Vagina (tissue), 2 donors: ENCODE results near the gene ATP5F1D. TPM values are rescaled to one million over a fixed set of nuclear protein-coding genes. Genes with fewer than 3 reads are reported as not detected.

Source experiments
- DNase-seq, 2 donors: peaks; one replicate each; pipeline ENCODE4 v3.0.0-alpha.2; 2017; ENCODE audit errors: extremely low spot score in 2 of 2
- H3K27ac ChIP-seq: fragments of 200-600 bp; sonication (generic); one replicate; pipeline ENCODE4 v1.5.1; 2019
- H3K27me3 ChIP-seq: fragments of 200-600 bp; sonication (generic); one replicate; pipeline ENCODE4 v1.5.1; 2019
- H3K36me3 ChIP-seq, 2 donors: fragments of 200-600 bp; sonication (generic); one replicate each; pipeline ENCODE4 v1.5.1; 2017 to 2019
- H3K4me1 ChIP-seq: fragments of 200-600 bp; sonication (generic); one replicate; pipeline ENCODE4 v1.5.1; 2019
- H3K4me3 ChIP-seq, 2 donors: fragments of 200-600 bp; sonication (generic); 1 replicate in 1 of 2; 2 replicates in 1 of 2; pipeline ENCODE4 v1.5.1; 2016 to 2019
- H3K9me3 ChIP-seq: fragments of 200-600 bp; sonication (generic); one replicate; pipeline ENCODE4 v1.5.1; 2019
- POLR2A ChIP-seq, 2 donors: fragments of 450-650 bp; IDR thresholded peaks; one replicate each; pipeline ENCODE4 v1.6.1; 2017; ENCODE audit warnings: antibody characterized with exemption in 2 of 2, mild to moderate bottlenecking in 2 of 2, moderate library complexity in 2 of 2
- POLR2AphosphoS5 ChIP-seq, 2 donors: sonication (generic); formaldehyde crosslinking; IDR thresholded peaks; one replicate each; pipeline ENCODE4 v1.9.0; 2017; ENCODE audit warnings: antibody characterized with exemption in 2 of 2, mild to moderate bottlenecking in 2 of 2, low read depth in 1 of 2; ENCODE audit not compliant: insufficient read depth in 1 of 2
- intact Hi-C: fragments of 100-400 bp; cut with DNase I; formaldehyde crosslinking; loops from one replicate; pipeline ENCODE4 v1.15.1; 2023
- total RNA-seq: library from RNA; depleted of rRNA; stranded (reverse); fragments of >200 nt; gene quantifications from one replicate; pipeline ENCODE4 v1.2.3, GENCODE V29; 2016
- TF ChIP-seq, protein P1 (sequence below), 3 experiments: fragments of 450-650 bp in 2 of 3; fragments of 200-600 bp in 1 of 3; sonication (generic) in 1 of 3; IDR thresholded peaks; one replicate each; pipeline ENCODE4 v1.5.1; 2017 to 2019; ENCODE audit warnings: antibody characterized with exemption in 3 of 3, mild to moderate bottlenecking in 2 of 3, moderate library complexity in 2 of 3

The ATP5F1D gene
- total RNA-seq, 1 donor from 2014 or later = 154 TPM

DNA sequence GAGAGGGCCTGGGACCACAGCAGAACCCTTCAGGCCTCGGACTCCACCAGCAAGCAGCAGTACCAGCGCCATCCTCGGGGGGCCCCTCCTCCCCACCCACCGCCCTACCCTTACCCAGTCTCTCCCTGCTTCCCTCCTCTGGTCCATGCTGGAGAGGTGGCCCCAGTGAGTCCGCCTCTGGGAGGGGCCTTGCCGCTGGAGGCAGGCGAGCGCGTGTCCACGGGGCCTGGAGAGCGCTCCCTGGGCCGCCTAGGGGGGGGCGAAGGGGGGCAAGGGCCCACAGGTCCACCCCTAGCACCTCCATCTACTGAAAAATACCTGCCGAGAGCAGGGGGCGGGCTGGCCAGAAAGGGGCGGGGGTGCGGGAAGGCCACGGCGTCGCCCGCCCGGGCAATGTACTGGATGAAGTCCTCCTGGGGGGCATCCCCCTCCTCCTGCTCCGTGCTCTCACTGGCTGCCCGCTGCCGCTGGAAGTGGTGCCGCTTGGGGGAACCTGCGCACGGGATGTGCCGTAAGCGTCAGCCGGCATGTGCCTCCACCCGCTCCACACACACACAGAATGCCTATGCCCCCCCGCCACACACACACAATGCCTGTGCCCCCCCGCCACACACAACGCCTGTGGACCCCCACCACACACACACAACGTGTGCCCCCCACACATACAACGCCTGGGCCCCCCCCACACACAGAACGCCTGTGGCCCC lies 10.6 kb upstream of the ATP5F1D start:
- Histone ChIP-seq H3K36me3 (peaks cover 0 to 13% of the 10 kb centered on the region in 2 donors), H3K4me1 (peaks cover 22% of the 10 kb centered on the region), H3K9me3 (no peaks in the 10 kb centered on the region), H3K27me3 (no peaks in the 10 kb centered on the region), H3K27ac (no peak overlapping the region), H3K4me3 (no peak overlapping the region)
- intact Hi-C loops = no loop called here
- TF ChIP-seq, protein P1, sequence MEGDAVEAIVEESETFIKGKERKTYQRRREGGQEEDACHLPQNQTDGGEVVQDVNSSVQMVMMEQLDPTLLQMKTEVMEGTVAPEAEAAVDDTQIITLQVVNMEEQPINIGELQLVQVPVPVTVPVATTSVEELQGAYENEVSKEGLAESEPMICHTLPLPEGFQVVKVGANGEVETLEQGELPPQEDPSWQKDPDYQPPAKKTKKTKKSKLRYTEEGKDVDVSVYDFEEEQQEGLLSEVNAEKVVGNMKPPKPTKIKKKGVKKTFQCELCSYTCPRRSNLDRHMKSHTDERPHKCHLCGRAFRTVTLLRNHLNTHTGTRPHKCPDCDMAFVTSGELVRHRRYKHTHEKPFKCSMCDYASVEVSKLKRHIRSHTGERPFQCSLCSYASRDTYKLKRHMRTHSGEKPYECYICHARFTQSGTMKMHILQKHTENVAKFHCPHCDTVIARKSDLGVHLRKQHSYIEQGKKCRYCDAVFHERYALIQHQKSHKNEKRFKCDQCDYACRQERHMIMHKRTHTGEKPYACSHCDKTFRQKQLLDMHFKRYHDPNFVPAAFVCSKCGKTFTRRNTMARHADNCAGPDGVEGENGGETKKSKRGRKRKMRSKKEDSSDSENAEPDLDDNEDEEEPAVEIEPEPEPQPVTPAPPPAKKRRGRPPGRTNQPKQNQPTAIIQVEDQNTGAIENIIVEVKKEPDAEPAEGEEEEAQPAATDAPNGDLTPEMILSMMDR (IDR thresholded peaks at IDR 0.05) = no peak
- TF ChIP-seq POLR2AphosphoS5 (IDR thresholded peaks at IDR 0.05; ENCODE audit: insufficient read depth in 1 of 2, low read depth in 1 of 2) = no peak
- TF ChIP-seq POLR2A (IDR thresholded peaks at IDR 0.05) = no peak
- no peak for DNase-seq

GRCh38 chr19:1231729-1232637 lies 9.6 kb upstream of the ATP5F1D start:
- Histone ChIP-seq H3K36me3 (peaks cover 0 to 3% of the 10 kb centered on the region in 2 donors), H3K27me3 (no peaks in the 10 kb centered on the region), H3K9me3 (no peaks in the 10 kb centered on the region), H3K27ac (peak overlapping the region; percentile 33), H3K4me1 (peaks cover 25% of the 10 kb centered on the region), H3K4me3 (no peak overlapping the region)
- TF ChIP-seq POLR2A (IDR thresholded peaks at IDR 0.05) = no peak
- no peak for DNase-seq
- intact Hi-C loops = no loop called here

- DNase-seq = no peak
- H3K4me1 ChIP-seq = peaks cover 30% of the 10 kb centered on the region
- H3K36me3 ChIP-seq = no peaks in the 10 kb centered on the region
- H3K27ac ChIP-seq = peak overlapping the region; percentile 33
- intact Hi-C loops = no loop called here
- H3K4me3 ChIP-seq = no peak overlapping the region
- TF ChIP-seq, protein P1 (IDR thresholded peaks at IDR 0.05) = no peak
- no peak for TF ChIP-seq POLR2A (IDR thresholded peaks at IDR 0.05)
- TF ChIP-seq POLR2AphosphoS5 (IDR thresholded peaks at IDR 0.05; ENCODE audit: insufficient read depth in 1 of 2, low read depth in 1 of 2) = no peak
- H3K9me3 ChIP-seq = no peaks in the 10 kb centered on the region
- no peaks in the 10 kb centered on the region for H3K27me3 ChIP-seq
Observed at GRCh38 chr19:1232652-1233072, 8.9 kb upstream of the ATP5F1D start.

DNA sequence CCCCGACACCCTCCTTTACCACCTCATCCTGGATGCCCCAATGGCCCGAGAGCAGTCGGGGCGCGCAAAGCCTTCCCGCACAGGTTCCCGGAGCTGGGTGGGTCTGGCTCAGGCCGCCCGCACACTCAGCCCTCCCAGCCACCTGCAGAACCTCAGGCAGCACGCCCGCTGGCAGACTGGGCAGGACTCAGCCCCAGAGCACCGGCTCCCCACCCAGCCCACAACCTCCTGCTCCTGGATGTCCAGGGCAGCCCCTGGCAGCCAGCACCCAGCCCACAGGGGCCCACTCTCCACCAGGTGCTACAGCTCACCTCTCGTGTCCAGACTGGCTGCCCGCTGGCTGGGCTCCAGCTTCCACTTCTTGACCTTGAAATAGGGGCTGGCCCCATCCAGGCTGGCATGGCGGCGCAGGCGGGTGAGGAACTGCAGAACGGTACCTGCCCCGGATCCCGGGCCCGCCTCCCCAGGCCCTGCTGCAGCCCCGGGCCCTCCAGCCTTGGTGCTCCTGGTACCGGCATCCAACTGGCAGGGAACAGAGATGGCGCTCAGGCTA lies 8.4 kb upstream of the ATP5F1D start:
- Histone ChIP-seq H3K27me3 (no peaks in the 10 kb centered on the region), H3K9me3 (no peaks in the 10 kb centered on the region), H3K4me1 (peaks cover 33% of the 10 kb centered on the region), H3K36me3 (no peaks in the 10 kb centered on the region), H3K27ac (peak overlapping the region; percentile 33), H3K4me3 (no peak overlapping the region)
- TF ChIP-seq, protein P1 (IDR thresholded peaks at IDR 0.05) = no peak
- TF ChIP-seq POLR2AphosphoS5 (IDR thresholded peaks at IDR 0.05; ENCODE audit: insufficient read depth in 1 of 2, low read depth in 1 of 2) (no peak), POLR2A (IDR thresholded peaks at IDR 0.05) (no peak)
- no peak for DNase-seq
- intact Hi-C loops = no loop called here

GRCh38 chr19:1234051-1234954 lies 7.2 kb upstream of the ATP5F1D start:
- H3K27me3 ChIP-seq = no peaks in the 10 kb centered on the region
- DNase-seq = no peak
- TF ChIP-seq POLR2A (IDR thresholded peaks at IDR 0.05) (no peak), POLR2AphosphoS5 (IDR thresholded peaks at IDR 0.05; ENCODE audit: insufficient read depth in 1 of 2, low read depth in 1 of 2) (no peak)
- TF ChIP-seq, protein P1 (IDR thresholded peaks at IDR 0.05) = no peak
- H3K4me1 ChIP-seq = peaks cover 35% of the 10 kb centered on the region
- intact Hi-C loops = no loop called here
- no peak overlapping the region for H3K27ac ChIP-seq
- no peaks in the 10 kb centered on the region for H3K36me3 ChIP-seq
- H3K9me3 ChIP-seq = no peaks in the 10 kb centered on the region
- H3K4me3 ChIP-seq = no peak overlapping the region
